Measurements from ENCODE around the gene PEPD. TPM values are rescaled to one million over a fixed set of nuclear protein-coding genes. Genes with fewer than 3 reads are reported as not detected.

Gene PEPD
- total and polyA plus RNA-seq, 10 of the 15 experiments (the other 5 are each of a cell fraction or from before 2014, with no cell fraction given): 1.4 to 52.0 (median 20.2) TPM

GRCh38 chr19:33552191-33552927 is 30.8 kb upstream of the PEPD start:
- H3K4me3 ChIP-seq: no peak overlapping the region
- TF ChIP-seq ZNF217 (IDR thresholded peaks at IDR 0.05) (no peak), MTA3 (IDR thresholded peaks at IDR 0.05; ENCODE audit: borderline replicate concordance, low read length) (no peak), SREBF2 (IDR thresholded peaks at IDR 0.05; ENCODE audit: low read length) (no peak), BMI1 (IDR thresholded peaks at IDR 0.05; ENCODE audit: borderline replicate concordance) (no peak), TCF3 (IDR thresholded peaks at IDR 0.05; ENCODE audit: borderline replicate concordance, insufficient read depth, low read depth, low read length) (no peak), HCFC1 (IDR thresholded peaks at IDR 0.05; ENCODE audit: low read length) (no peak), NFYB (IDR thresholded peaks at IDR 0.05; ENCODE audit: insufficient read depth, low read depth, low read length) (no peak), SIN3A (IDR thresholded peaks at IDR 0.05; ENCODE audit: low read depth, low read length) (no peak), PRDM15 (CRISPR knock-in tag; IDR thresholded peaks at IDR 0.05) (no peak), RELA (IDR thresholded peaks at IDR 0.05; ENCODE audit: borderline replicate concordance, partially characterized antibody) (no peak), CBX3 (IDR thresholded peaks at IDR 0.05; ENCODE audit: borderline replicate concordance, low read depth) (no peak), CHD1 (IDR thresholded peaks at IDR 0.05; ENCODE audit: low read depth, low read length) (no peak), ZBED1 (IDR thresholded peaks at IDR 0.05; ENCODE audit: borderline replicate concordance) (no peak), KDM1A (IDR thresholded peaks at IDR 0.05; ENCODE audit: borderline replicate concordance) (no peak), EGR1 (IDR thresholded peaks at IDR 0.05; ENCODE audit: borderline replicate concordance in 1 of 2, low read depth in 2 of 2, low read length in 2 of 2) (no peak), POLR2A (IDR thresholded peaks at IDR 0.05; ENCODE audit: low read depth, low read length) (no peak), IRF4 (IDR thresholded peaks at IDR 0.05; ENCODE audit: low read depth, low read length) (no peak), NFYA (IDR thresholded peaks at IDR 0.05; ENCODE audit: borderline replicate concordance, low read depth, low read length) (no peak)
- ChIA-PET POLR2A (no interaction called here), CTCF (no interaction called here), RAD21 (ENCODE audit: unreplicated experiment) (no interaction called here), SMC1A (ENCODE audit: uncharacterized antibody, unreplicated experiment) (no interaction called here)
- H4K20me1 ChIP-seq (ENCODE audit: control insufficient read depth, insufficient read depth): no peaks in the 10 kb centered on the region
- intact Hi-C loops (cut with micrococcal nuclease; ENCODE audit: unreplicated experiment): no loop called here
- H3K9ac ChIP-seq (ENCODE audit: control insufficient read depth, insufficient read depth, low read length): no peak overlapping the region
- no peaks in the 10 kb centered on the region for H3K9me3 ChIP-seq (replicated peaks; ENCODE audit: control insufficient read depth, insufficient read depth, low read length)
- no peaks in the 10 kb centered on the region for H3K79me2 ChIP-seq (ENCODE audit: control insufficient read depth, insufficient read depth, low read length)
- no peak for DNase-seq (ENCODE audit: low read depth, low spot score)
- no peaks in the 10 kb centered on the region for H3K27me3 ChIP-seq (replicated peaks in 1 of 2; ENCODE audit: control insufficient read depth in 2 of 2, insufficient read depth in 2 of 2, low read length in 1 of 2)
- H3K36me3 ChIP-seq (ENCODE audit: control insufficient read depth in 2 of 2, insufficient read depth in 2 of 2, low read length in 1 of 2): no peaks in the 10 kb centered on the region
- FAIRE-seq: no peak
- H3K4me2 ChIP-seq (ENCODE audit: control insufficient read depth, insufficient read depth): no peak overlapping the region
- in situ Hi-C loops (cut with MboI): no loop called here
- WGBS (ENCODE audit: insufficient coverage, insufficient replicate concordance, low lambda C conversion rate, missing lambda C conversion rate): 43% methylated on average over 18 of the region's 18 CpGs
- no peak for ATAC-seq
- H3K27ac ChIP-seq (ENCODE audit: control insufficient read depth, insufficient read depth): no peak overlapping the region
- no peak overlapping the region for H2AFZ ChIP-seq (ENCODE audit: control insufficient read depth, low read depth, low read length)
- no TSS peak for BruUV-seq (replicated peaks)
- H3K4me1 ChIP-seq (ENCODE audit: control insufficient read depth, insufficient read depth, low read length): no peaks in the 10 kb centered on the region
